Neural cell (in vitro differentiated cells): ENCODE data around the gene PPP2R5D. TPM values are rescaled to one million over a fixed set of nuclear protein-coding genes. Genes with fewer than 3 reads are reported as not detected.

ENCODE experiments used
- H2AFZ ChIP-seq: fragments of 200-600, 300-800 bp; sonication (generic), shearing (Covaris generic); 2 replicates; pipeline ENCODE4 v1.6.0; 2014; ENCODE audit warnings: low read depth, mild to moderate bottlenecking, antibody characterized with exemption, low read length, moderate library complexity
- H3F3A ChIP-seq: fragments of 200-600 bp; shearing (Covaris generic); 2 replicates; pipeline ENCODE4 v1.6.1; 2016; ENCODE audit warnings: mild to moderate bottlenecking, moderate library complexity, mixed read lengths, antibody characterized with exemption, low read length; ENCODE audit not compliant: insufficient read depth, poor library complexity, severe bottlenecking
- H3K27ac ChIP-seq: fragments of 200-600, 300-800 bp; sonication (generic), shearing (Covaris generic); 2 replicates; pipeline ENCODE4 v1.5.1; 2014; ENCODE audit warnings: mild to moderate bottlenecking, low read length, moderate library complexity
- H3K27me3 ChIP-seq: fragments of 300-800, 200-600 bp; sonication (generic), shearing (Covaris generic); 2 replicates; pipeline ENCODE4 v1.6.0; 2014; ENCODE audit warnings: mild to moderate bottlenecking, low read depth, low read length, moderate library complexity; ENCODE audit not compliant: insufficient read depth
- H3K36me3 ChIP-seq: fragments of 300-800, 200-600 bp; sonication (generic), shearing (Covaris generic); 2 replicates; pipeline ENCODE4 v1.5.1; 2014; ENCODE audit warnings: mild to moderate bottlenecking, antibody characterized with exemption, low read length, moderate library complexity; ENCODE audit not compliant: insufficient read depth
- H3K4me2 ChIP-seq: fragments of 300-800, 200-600 bp; sonication (generic), shearing (Covaris generic); 2 replicates; pipeline ENCODE4 v1.6.0; 2014; ENCODE audit warnings: mild to moderate bottlenecking, low read length
- H3K4me3 ChIP-seq: fragments of 300-800, 200-600 bp; sonication (generic), shearing (Covaris generic); 2 replicates; pipeline ENCODE4 v1.5.1; 2014; ENCODE audit warnings: mild to moderate bottlenecking, low read length, moderate library complexity
- H3K79me2 ChIP-seq: fragments of 200-600 bp; shearing (Covaris generic); replicated peaks from 2 replicates; pipeline ENCODE4 v1.6.0; 2014; ENCODE audit warnings: mild to moderate bottlenecking, low read length, moderate library complexity; ENCODE audit not compliant: insufficient read depth
- H3K9ac ChIP-seq: fragments of 300-800, 200-600 bp; sonication (generic), shearing (Covaris generic); 2 replicates; pipeline ENCODE4 v1.6.1; 2016; ENCODE audit warnings: mild to moderate bottlenecking, low read length, mixed read lengths
- H3K9me2 ChIP-seq: fragments of 200-600 bp; shearing (Covaris generic); 2 replicates; pipeline ENCODE4 v1.6.1; 2016; ENCODE audit warnings: mild to moderate bottlenecking, low read length, mixed read lengths; ENCODE audit not compliant: insufficient read depth
- H3K9me3 ChIP-seq: fragments of 200-600, 300-800 bp; sonication (generic), shearing (Covaris generic); 2 replicates; pipeline ENCODE4 v1.6.1; 2016; ENCODE audit warnings: mild to moderate bottlenecking, mixed run types, low read length, moderate library complexity, mixed read lengths
- H4K20me1 ChIP-seq: fragments of 200-600 bp; shearing (Covaris generic); 2 replicates; pipeline ENCODE4 v1.6.1; 2016; ENCODE audit warnings: mild to moderate bottlenecking, mixed run types; ENCODE audit not compliant: insufficient read depth
- EP300 ChIP-seq: fragments of 450-650 bp; conservative IDR thresholded peaks from 2 replicates; pipeline ENCODE4 v1.6.1; 2014; ENCODE audit warnings: antibody characterized with exemption, mild to moderate bottlenecking, moderate library complexity; ENCODE audit not compliant: poor library complexity, severe bottlenecking
- EZH2 ChIP-seq: fragments of 200-600, 300-800 bp; shearing (Covaris generic), sonication (generic); IDR thresholded peaks from 2 replicates; pipeline ENCODE4 v1.6.1; 2014; ENCODE audit warnings: antibody characterized with exemption, low read length, borderline replicate concordance, mild to moderate bottlenecking; ENCODE audit not compliant: insufficient read depth, poor library complexity, severe bottlenecking
- MXI1 ChIP-seq: fragments of 450-650 bp; conservative IDR thresholded peaks from 2 replicates; pipeline ENCODE4 v1.6.1; 2014; ENCODE audit warnings: antibody characterized with exemption, mild to moderate bottlenecking; ENCODE audit not compliant: poor library complexity, severe bottlenecking
- POLR2AphosphoS5 ChIP-seq: IDR thresholded peaks from 2 replicates; pipeline ENCODE4 v1.6.1; 2012
- RAD21 ChIP-seq: fragments of 450-650 bp; conservative IDR thresholded peaks from 2 replicates; pipeline ENCODE4 v1.6.1; 2014; ENCODE audit warnings: antibody characterized with exemption, mild to moderate bottlenecking, moderate library complexity
- REST ChIP-seq: IDR thresholded peaks from 2 replicates; pipeline ENCODE4 v1.6.1; 2012; ENCODE audit warnings: borderline replicate concordance
- SMC3 ChIP-seq: fragments of 450-650 bp; conservative IDR thresholded peaks from 2 replicates; pipeline ENCODE4 v1.6.1; 2014; ENCODE audit warnings: antibody characterized with exemption, mild to moderate bottlenecking, moderate library complexity; ENCODE audit not compliant: poor library complexity
- TAF1 ChIP-seq: IDR thresholded peaks from 2 replicates; pipeline ENCODE4 v1.6.1; 2012; ENCODE audit warnings: low read depth
- polyA plus RNA-seq: library from polyadenylated mRNA; depleted of rRNA; stranded (reverse); fragments of >200 nt; gene quantifications from 2 replicates; pipeline ENCODE4 v1.2.3, GENCODE V29; 2014
- TF ChIP-seq, protein P1 (sequence below): fragments of 450-650 bp; IDR thresholded peaks from 2 replicates; pipeline ENCODE4 v1.5.1; 2014; ENCODE audit warnings: antibody characterized with exemption, mild to moderate bottlenecking, moderate library complexity; ENCODE audit not compliant: poor library complexity, severe bottlenecking

The PPP2R5D gene
- polyA plus RNA-seq, 1 donor from 2014 or later, result 41.1 TPM

DNA sequence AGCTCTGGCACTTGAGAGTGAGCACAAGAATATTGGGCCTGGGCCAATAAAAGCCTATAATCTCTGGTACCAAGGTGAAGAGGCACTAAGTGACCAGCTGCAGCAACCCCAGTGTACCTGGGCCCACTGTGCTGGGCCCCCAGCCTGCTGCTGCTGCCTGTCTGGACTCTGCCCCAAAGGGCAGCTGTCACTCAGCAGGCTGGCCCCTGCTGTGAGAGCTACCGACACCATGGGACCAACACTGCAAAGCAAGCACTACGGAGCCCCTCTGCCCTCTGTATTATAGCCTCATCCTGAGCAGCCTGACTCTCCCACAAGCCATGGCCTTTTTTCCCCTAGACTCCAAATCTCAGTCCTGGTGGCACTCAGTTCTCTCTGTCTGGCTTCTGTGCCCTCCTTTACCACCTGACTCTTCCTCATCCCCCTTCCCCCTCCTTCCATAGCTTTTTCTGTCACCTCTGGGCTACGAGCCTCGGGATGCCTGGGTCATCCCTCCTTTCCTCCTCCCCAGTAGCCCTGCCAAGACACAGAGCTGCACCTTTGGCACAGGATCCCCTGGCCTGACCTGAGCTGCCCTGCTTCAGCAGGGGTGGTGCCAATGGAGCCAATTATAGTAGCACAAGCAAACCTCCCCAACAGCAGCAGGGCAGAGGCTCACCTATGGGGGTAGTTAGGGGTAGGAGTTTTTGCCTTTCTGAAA, 51.3 kb downstream of the PPP2R5D start:
- TF ChIP-seq EZH2 (no peak), SMC3 (no peak), RAD21 (no peak), MXI1 (no peak), EP300 (no peak), POLR2AphosphoS5 (no peak), TAF1 (no peak), REST (no peak)
- TF ChIP-seq, protein P1, sequence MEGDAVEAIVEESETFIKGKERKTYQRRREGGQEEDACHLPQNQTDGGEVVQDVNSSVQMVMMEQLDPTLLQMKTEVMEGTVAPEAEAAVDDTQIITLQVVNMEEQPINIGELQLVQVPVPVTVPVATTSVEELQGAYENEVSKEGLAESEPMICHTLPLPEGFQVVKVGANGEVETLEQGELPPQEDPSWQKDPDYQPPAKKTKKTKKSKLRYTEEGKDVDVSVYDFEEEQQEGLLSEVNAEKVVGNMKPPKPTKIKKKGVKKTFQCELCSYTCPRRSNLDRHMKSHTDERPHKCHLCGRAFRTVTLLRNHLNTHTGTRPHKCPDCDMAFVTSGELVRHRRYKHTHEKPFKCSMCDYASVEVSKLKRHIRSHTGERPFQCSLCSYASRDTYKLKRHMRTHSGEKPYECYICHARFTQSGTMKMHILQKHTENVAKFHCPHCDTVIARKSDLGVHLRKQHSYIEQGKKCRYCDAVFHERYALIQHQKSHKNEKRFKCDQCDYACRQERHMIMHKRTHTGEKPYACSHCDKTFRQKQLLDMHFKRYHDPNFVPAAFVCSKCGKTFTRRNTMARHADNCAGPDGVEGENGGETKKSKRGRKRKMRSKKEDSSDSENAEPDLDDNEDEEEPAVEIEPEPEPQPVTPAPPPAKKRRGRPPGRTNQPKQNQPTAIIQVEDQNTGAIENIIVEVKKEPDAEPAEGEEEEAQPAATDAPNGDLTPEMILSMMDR, result no peak
- Histone ChIP-seq H3K27me3 (no peaks in the 10 kb centered on the region), H3K9me2 (no peaks in the 10 kb centered on the region), H3K27ac (no peak overlapping the region), H3K4me2 (no peak overlapping the region), H3K9me3 (no peaks in the 10 kb centered on the region), H3K9ac (no peak overlapping the region), H2AFZ (no peak overlapping the region), H3K36me3 (no peaks in the 10 kb centered on the region), H3K79me2 (no peaks in the 10 kb centered on the region), H3K4me3 (no peak overlapping the region), H4K20me1 (no peaks in the 10 kb centered on the region), H3F3A (no peaks in the 10 kb centered on the region)

DNA sequence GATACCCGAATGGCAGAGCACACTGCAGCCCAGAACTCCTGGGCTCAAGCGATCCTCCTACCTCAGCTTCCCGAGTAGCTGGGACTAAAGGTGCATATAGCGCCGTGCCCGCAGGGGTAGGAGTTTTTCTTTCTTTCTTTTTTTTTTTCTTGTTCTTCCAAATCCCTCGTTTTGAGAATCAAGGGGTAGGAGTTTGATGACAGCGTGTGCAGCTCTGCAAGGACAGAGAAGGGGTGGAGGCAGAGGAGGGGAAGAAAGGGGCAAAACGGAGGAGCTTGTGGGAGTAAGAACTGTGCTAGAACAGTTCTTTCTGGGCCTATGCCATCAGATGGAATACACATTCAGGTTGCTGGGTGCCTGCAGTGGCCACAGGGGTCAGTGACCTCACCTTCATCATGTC, 52.3 kb downstream of the PPP2R5D start:
- Histone ChIP-seq H3K27me3 (no peaks in the 10 kb centered on the region), H3K9me3 (no peaks in the 10 kb centered on the region), H3K9me2 (no peaks in the 10 kb centered on the region), H3K4me3 (no peak overlapping the region), H2AFZ (no peak overlapping the region), H3K27ac (no peak overlapping the region), H3K79me2 (no peaks in the 10 kb centered on the region), H3K4me2 (no peak overlapping the region), H3K9ac (no peak overlapping the region), H3K36me3 (no peaks in the 10 kb centered on the region), H3F3A (no peaks in the 10 kb centered on the region), H4K20me1 (no peaks in the 10 kb centered on the region)
- TF ChIP-seq SMC3 (no peak), MXI1 (no peak), EP300 (no peak), RAD21 (no peak)
